ENCODE results near the gene TFCP2L1. TPM values are rescaled to one million over a fixed set of nuclear protein-coding genes. Genes with fewer than 3 reads are reported as not detected.

The TFCP2L1 gene
- total and polyA plus RNA-seq, 2 experiments from 2014 or later, result 0.94 to 6.4 TPM

GRCh38 chr2:121240436-121240835, 44.6 kb downstream of the TFCP2L1 start:
- Histone ChIP-seq H3K27ac (ENCODE audit: low read depth) (no peak overlapping the region), H3K9me2 (ENCODE audit: insufficient read depth) (no peaks in the 10 kb centered on the region), H3F3A (replicated peaks; ENCODE audit: low read depth) (no peaks in the 10 kb centered on the region), H3K4me3 (no peak overlapping the region), H4K20me1 (replicated peaks; ENCODE audit: insufficient read depth) (no peaks in the 10 kb centered on the region), H3K36me3 (ENCODE audit: insufficient read depth) (no peaks in the 10 kb centered on the region), H3K79me2 (replicated peaks; ENCODE audit: insufficient read depth) (no peaks in the 10 kb centered on the region), H2AFZ (no peak overlapping the region), H3K4me1 (ENCODE audit: insufficient read depth) (no peaks in the 10 kb centered on the region), H3K27me3 (ENCODE audit: insufficient read depth) (no peaks in the 10 kb centered on the region), H3K4me2 (no peak overlapping the region)
- H3K27me3 Mint-ChIP-seq (ENCODE audit: insufficient read depth, low read depth, poor library complexity), result peaks cover 12% of the 10 kb centered on the region
- ATAC-seq, result no peak
- TF ChIP-seq, protein P1, sequence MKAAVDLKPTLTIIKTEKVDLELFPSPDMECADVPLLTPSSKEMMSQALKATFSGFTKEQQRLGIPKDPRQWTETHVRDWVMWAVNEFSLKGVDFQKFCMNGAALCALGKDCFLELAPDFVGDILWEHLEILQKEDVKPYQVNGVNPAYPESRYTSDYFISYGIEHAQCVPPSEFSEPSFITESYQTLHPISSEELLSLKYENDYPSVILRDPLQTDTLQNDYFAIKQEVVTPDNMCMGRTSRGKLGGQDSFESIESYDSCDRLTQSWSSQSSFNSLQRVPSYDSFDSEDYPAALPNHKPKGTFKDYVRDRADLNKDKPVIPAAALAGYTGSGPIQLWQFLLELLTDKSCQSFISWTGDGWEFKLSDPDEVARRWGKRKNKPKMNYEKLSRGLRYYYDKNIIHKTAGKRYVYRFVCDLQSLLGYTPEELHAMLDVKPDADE (IDR thresholded peaks at IDR 0.05), result no peak
- TF ChIP-seq POLR2AphosphoS5 (IDR thresholded peaks at IDR 0.05; ENCODE audit: low read depth) (no peak), ZNF331 (CRISPR knock-in tag; IDR thresholded peaks at IDR 0.05; ENCODE audit: low read depth) (no peak), EZH2 (IDR thresholded peaks at IDR 0.05; ENCODE audit: low read depth, unreplicated experiment) (no peak), JUNB (IDR thresholded peaks at IDR 0.05; ENCODE audit: unreplicated experiment) (no peak)
- TF ChIP-seq, protein P2, sequence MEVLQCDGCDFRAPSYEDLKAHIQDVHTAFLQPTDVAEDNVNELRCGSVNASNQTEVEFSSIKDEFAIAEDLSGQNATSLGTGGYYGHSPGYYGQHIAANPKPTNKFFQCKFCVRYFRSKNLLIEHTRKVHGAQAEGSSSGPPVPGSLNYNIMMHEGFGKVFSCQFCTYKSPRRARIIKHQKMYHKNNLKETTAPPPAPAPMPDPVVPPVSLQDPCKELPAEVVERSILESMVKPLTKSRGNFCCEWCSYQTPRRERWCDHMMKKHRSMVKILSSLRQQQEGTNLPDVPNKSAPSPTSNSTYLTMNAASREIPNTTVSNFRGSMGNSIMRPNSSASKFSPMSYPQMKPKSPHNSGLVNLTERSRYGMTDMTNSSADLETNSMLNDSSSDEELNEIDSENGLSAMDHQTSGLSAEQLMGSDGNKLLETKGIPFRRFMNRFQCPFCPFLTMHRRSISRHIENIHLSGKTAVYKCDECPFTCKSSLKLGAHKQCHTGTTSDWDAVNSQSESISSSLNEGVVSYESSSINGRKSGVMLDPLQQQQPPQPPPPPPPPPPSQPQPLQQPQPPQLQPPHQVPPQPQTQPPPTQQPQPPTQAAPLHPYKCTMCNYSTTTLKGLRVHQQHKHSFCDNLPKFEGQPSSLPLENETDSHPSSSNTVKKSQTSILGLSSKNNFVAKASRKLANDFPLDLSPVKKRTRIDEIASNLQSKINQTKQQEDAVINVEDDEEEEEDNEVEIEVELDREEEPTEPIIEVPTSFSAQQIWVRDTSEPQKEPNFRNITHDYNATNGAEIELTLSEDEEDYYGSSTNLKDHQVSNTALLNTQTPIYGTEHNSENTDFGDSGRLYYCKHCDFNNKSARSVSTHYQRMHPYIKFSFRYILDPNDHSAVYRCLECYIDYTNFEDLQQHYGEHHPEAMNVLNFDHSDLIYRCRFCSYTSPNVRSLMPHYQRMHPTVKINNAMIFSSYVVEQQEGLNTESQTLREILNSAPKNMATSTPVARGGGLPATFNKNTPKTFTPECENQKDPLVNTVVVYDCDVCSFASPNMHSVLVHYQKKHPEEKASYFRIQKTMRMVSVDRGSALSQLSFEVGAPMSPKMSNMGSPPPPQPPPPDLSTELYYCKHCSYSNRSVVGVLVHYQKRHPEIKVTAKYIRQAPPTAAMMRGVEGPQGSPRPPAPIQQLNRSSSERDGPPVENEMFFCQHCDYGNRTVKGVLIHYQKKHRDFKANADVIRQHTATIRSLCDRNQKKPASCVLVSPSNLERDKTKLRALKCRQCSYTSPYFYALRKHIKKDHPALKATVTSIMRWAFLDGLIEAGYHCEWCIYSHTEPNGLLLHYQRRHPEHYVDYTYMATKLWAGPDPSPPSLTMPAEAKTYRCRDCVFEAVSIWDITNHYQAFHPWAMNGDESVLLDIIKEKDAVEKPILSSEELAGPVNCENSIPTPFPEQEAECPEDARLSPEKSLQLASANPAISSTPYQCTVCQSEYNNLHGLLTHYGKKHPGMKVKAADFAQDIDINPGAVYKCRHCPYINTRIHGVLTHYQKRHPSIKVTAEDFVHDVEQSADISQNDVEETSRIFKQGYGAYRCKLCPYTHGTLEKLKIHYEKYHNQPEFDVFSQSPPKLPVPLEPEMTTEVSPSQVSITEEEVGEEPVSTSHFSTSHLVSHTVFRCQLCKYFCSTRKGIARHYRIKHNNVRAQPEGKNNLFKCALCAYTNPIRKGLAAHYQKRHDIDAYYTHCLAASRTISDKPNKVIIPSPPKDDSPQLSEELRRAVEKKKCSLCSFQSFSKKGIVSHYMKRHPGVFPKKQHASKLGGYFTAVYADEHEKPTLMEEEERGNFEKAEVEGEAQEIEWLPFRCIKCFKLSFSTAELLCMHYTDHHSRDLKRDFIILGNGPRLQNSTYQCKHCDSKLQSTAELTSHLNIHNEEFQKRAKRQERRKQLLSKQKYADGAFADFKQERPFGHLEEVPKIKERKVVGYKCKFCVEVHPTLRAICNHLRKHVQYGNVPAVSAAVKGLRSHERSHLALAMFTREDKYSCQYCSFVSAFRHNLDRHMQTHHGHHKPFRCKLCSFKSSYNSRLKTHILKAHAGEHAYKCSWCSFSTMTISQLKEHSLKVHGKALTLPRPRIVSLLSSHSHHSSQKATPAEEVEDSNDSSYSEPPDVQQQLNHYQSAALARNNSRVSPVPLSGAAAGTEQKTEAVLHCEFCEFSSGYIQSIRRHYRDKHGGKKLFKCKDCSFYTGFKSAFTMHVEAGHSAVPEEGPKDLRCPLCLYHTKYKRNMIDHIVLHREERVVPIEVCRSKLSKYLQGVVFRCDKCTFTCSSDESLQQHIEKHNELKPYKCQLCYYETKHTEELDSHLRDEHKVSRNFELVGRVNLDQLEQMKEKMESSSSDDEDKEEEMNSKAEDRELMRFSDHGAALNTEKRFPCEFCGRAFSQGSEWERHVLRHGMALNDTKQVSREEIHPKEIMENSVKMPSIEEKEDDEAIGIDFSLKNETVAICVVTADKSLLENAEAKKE (CRISPR knock-in tag; IDR thresholded peaks at IDR 0.05), result no peak
- TF ChIP-seq, protein P3, sequence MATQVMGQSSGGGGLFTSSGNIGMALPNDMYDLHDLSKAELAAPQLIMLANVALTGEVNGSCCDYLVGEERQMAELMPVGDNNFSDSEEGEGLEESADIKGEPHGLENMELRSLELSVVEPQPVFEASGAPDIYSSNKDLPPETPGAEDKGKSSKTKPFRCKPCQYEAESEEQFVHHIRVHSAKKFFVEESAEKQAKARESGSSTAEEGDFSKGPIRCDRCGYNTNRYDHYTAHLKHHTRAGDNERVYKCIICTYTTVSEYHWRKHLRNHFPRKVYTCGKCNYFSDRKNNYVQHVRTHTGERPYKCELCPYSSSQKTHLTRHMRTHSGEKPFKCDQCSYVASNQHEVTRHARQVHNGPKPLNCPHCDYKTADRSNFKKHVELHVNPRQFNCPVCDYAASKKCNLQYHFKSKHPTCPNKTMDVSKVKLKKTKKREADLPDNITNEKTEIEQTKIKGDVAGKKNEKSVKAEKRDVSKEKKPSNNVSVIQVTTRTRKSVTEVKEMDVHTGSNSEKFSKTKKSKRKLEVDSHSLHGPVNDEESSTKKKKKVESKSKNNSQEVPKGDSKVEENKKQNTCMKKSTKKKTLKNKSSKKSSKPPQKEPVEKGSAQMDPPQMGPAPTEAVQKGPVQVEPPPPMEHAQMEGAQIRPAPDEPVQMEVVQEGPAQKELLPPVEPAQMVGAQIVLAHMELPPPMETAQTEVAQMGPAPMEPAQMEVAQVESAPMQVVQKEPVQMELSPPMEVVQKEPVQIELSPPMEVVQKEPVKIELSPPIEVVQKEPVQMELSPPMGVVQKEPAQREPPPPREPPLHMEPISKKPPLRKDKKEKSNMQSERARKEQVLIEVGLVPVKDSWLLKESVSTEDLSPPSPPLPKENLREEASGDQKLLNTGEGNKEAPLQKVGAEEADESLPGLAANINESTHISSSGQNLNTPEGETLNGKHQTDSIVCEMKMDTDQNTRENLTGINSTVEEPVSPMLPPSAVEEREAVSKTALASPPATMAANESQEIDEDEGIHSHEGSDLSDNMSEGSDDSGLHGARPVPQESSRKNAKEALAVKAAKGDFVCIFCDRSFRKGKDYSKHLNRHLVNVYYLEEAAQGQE (IDR thresholded peaks at IDR 0.05; ENCODE audit: unreplicated experiment), result no peak
- H3K36me3 Mint-ChIP-seq (ENCODE audit: low read depth), result no peaks in the 10 kb centered on the region
- no peak for DNase-seq (ENCODE audit: low spot score)
- no peaks in the 10 kb centered on the region for H3K9me3 Mint-ChIP-seq
- H3K4me1 Mint-ChIP-seq, result no peaks in the 10 kb centered on the region; the same call in 2 of the 3 replicates
- H3K4me3 Mint-ChIP-seq, result no peak overlapping the region
- no peak overlapping the region for H3K27ac Mint-ChIP-seq

Data from GM23338 (cell line).